BE2C (cell line): ENCODE measurements around the gene SPTBN5.

Experiments
- DNase-seq: peaks from one replicate; pipeline ENCODE4 v3.0.0-alpha.2; 2020
- H3K27me3 ChIP-seq: fragments of 250-450 bp; sonication (Bioruptor Pico); 2 replicates; pipeline ENCODE4 v1.5.1; 2020; ENCODE audit warnings: mild to moderate bottlenecking
- H3K36me3 ChIP-seq: fragments of 250-450 bp; sonication (Bioruptor Pico); 2 replicates; pipeline ENCODE4 v1.5.1; 2020; ENCODE audit warnings: mild to moderate bottlenecking
- H3K4me1 ChIP-seq: fragments of 250-450 bp; sonication (Bioruptor Pico); 2 replicates; pipeline ENCODE4 v1.5.1; 2020
- H3K4me3 ChIP-seq: 2 replicates; pipeline ENCODE4 v1.5.1; 2011; ENCODE audit warnings: low read depth, low read length
- H3K9me3 ChIP-seq: fragments of 250-450 bp; sonication (Bioruptor Pico); 2 replicates; pipeline ENCODE4 v1.5.1; 2020
- CTCF ChIP-seq: IDR thresholded peaks from 2 replicates; pipeline ENCODE4 v1.5.1; 2012; ENCODE audit warnings: mild to moderate bottlenecking, low read depth, low read length

The SPTBN5 gene

GRCh38 chr15:41822471-41822870 lies 71.4 kb downstream of the SPTBN5 start:
- Histone ChIP-seq H3K36me3 (peaks cover 8% of the 10 kb centered on the region), H3K4me3 (no peak overlapping the region), H3K4me1 (no peaks in the 10 kb centered on the region), H3K9me3 (no peaks in the 10 kb centered on the region), H3K27me3 (no peaks in the 10 kb centered on the region)
- no peak for TF ChIP-seq CTCF
- no peak for DNase-seq

- Histone ChIP-seq H3K4me3 (no peak overlapping the region), H3K27me3 (no peaks in the 10 kb centered on the region), H3K36me3 (peaks cover 8% of the 10 kb centered on the region), H3K9me3 (no peaks in the 10 kb centered on the region), H3K4me1 (no peaks in the 10 kb centered on the region)
- no peak for TF ChIP-seq CTCF
- DNase-seq = no peak
These were observed 72.0 kb downstream of the SPTBN5 start for GRCh38 chr15:41821831-41822230.

- Histone ChIP-seq H3K9me3 (no peaks in the 10 kb centered on the region), H3K4me3 (no peak overlapping the region), H3K27me3 (no peaks in the 10 kb centered on the region), H3K36me3 (peaks cover 8% of the 10 kb centered on the region), H3K4me1 (no peaks in the 10 kb centered on the region)
- no peak for TF ChIP-seq CTCF
- no peak for DNase-seq
These were observed 72.9 kb downstream of the SPTBN5 start for GRCh38 chr15:41820791-41821423.

GRCh38 chr15:41819455-41820050 lies 74.3 kb downstream of the SPTBN5 start:
- peaks cover 11% of the 10 kb centered on the region for H3K36me3 ChIP-seq
- no peak for DNase-seq
- TF ChIP-seq CTCF = no peak

GRCh38 chr15:41817781-41818180 lies 76.1 kb downstream of the SPTBN5 start:
- Histone ChIP-seq H3K4me3 (no peak overlapping the region), H3K9me3 (no peaks in the 10 kb centered on the region), H3K36me3 (peaks cover 3% of the 10 kb centered on the region; the same call in 1 of the 2 replicates), H3K27me3 (no peaks in the 10 kb centered on the region), H3K4me1 (no peaks in the 10 kb centered on the region)
- TF ChIP-seq CTCF = no peak
- DNase-seq = no peak

More at GRCh38 chr15:41819455-41820050, 74.3 kb downstream of the SPTBN5 start:
- no peaks in the 10 kb centered on the region for H3K4me1 ChIP-seq
- no peak overlapping the region for H3K4me3 ChIP-seq
- no peaks in the 10 kb centered on the region for H3K27me3 ChIP-seq
- H3K9me3 ChIP-seq = no peaks in the 10 kb centered on the region

GRCh38 chr15:41817327-41817726 lies 76.5 kb downstream of the SPTBN5 start:
- Histone ChIP-seq H3K4me1 (no peaks in the 10 kb centered on the region), H3K36me3 (peaks cover 3% of the 10 kb centered on the region; the same call in 1 of the 2 replicates), H3K27me3 (no peaks in the 10 kb centered on the region), H3K9me3 (no peaks in the 10 kb centered on the region), H3K4me3 (no peak overlapping the region)
- no peak for TF ChIP-seq CTCF
- DNase-seq = no peak
